ENCODE data around the gene KLHL29. TPM values are rescaled to one million over a fixed set of nuclear protein-coding genes. Genes with fewer than 3 reads are reported as not detected.
A peak's percentile ranks its signal among the peaks of the same experiment; 100 is the strongest.

Gene KLHL29
- polyA plus RNA-seq, 1 of the 3 experiments (the other 2 are of a cell fraction): 4.6 TPM

DNA sequence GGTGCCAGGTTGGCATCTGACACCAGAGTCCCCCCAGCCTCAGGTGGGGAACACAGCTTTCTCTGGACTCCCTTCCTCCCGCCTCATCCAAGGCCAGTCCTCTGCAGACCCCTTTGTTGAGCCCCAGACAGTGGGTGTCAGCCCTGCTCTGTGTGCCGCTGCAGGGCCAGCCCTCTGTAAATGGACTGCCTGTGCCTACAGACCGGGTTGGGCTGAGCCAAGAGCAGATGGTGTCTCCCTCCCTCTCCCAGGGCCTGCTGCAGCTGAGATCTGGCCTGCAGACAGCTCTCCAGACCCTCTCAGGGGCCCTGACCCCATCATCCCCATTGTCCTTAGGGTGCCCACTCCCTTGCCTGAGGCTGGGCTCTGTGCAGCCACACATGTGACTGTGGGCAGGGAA, 160.8 kb downstream of the KLHL29 start:
- TF ChIP-seq, protein P1, sequence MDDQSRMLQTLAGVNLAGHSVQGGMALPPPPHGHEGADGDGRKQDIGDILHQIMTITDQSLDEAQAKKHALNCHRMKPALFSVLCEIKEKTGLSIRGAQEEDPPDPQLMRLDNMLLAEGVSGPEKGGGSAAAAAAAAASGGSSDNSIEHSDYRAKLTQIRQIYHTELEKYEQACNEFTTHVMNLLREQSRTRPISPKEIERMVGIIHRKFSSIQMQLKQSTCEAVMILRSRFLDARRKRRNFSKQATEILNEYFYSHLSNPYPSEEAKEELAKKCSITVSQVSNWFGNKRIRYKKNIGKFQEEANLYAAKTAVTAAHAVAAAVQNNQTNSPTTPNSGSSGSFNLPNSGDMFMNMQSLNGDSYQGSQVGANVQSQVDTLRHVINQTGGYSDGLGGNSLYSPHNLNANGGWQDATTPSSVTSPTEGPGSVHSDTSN (IDR thresholded peaks at IDR 0.05): no peak
- TF ChIP-seq, protein P2, sequence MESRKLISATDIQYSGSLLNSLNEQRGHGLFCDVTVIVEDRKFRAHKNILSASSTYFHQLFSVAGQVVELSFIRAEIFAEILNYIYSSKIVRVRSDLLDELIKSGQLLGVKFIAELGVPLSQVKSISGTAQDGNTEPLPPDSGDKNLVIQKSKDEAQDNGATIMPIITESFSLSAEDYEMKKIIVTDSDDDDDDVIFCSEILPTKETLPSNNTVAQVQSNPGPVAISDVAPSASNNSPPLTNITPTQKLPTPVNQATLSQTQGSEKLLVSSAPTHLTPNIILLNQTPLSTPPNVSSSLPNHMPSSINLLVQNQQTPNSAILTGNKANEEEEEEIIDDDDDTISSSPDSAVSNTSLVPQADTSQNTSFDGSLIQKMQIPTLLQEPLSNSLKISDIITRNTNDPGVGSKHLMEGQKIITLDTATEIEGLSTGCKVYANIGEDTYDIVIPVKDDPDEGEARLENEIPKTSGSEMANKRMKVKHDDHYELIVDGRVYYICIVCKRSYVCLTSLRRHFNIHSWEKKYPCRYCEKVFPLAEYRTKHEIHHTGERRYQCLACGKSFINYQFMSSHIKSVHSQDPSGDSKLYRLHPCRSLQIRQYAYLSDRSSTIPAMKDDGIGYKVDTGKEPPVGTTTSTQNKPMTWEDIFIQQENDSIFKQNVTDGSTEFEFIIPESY (IDR thresholded peaks at IDR 0.05; ENCODE audit: borderline replicate concordance, low read depth): no peak
- TF ChIP-seq CHD2 (IDR thresholded peaks at IDR 0.05; ENCODE audit: low read length, partially characterized antibody) (peak; percentile 78), RCOR1 (IDR thresholded peaks at IDR 0.05; ENCODE audit: low read length) (peak; percentile 41; the same call in 1 of the 2 replicates), SMC3 (IDR thresholded peaks at IDR 0.05; ENCODE audit: low read depth, low read length) (no peak), TCF12 (IDR thresholded peaks at IDR 0.05) (no peak), EP300 (IDR thresholded peaks at IDR 0.05; ENCODE audit: borderline replicate concordance in 1 of 2, low read depth in 1 of 2, low read length in 1 of 2) (peak in 1 of 2 experiments; percentile 75; a peak in 2 of 4 replicates), RAD21 (IDR thresholded peaks at IDR 0.05; ENCODE audit: low read length) (peak; percentile 46), GATA2 (CRISPR knock-in tag; IDR thresholded peaks at IDR 0.05) (peak; percentile 79), FOXM1 (IDR thresholded peaks at IDR 0.05; ENCODE audit: low read depth) (no peak), NRF1 (IDR thresholded peaks at IDR 0.05; ENCODE audit: low read depth, low read length) (no peak), FOXJ3 (CRISPR knock-in tag; IDR thresholded peaks at IDR 0.05) (peak; percentile 73; the same call in 1 of the 2 replicates)
- Histone ChIP-seq H3K9ac (peak overlapping the region; percentile 14), H3K36me3 (replicated peaks in 1 of 2; ENCODE audit: control insufficient read depth in 1 of 2, insufficient read depth in 2 of 2, low read length in 1 of 2) (no peaks in the 10 kb centered on the region), H3K27ac (ENCODE audit: low read depth in 2 of 2, low read length in 1 of 2) (peak overlapping the region; percentile 43 to 92; a peak in 3 of 4 replicates), H3F3A (replicated peaks; ENCODE audit: insufficient read depth) (no peaks in the 10 kb centered on the region), H3K4me2 (peak overlapping the region; percentile 24), H3K27me3 (ENCODE audit: insufficient read depth) (no peaks in the 10 kb centered on the region), H4K20me1 (ENCODE audit: insufficient read depth) (no peaks in the 10 kb centered on the region), H2AFZ (ENCODE audit: low read depth) (no peak overlapping the region), H3K9me2 (no peaks in the 10 kb centered on the region), H3K4me1 (ENCODE audit: control insufficient read depth in 1 of 2, insufficient read depth in 2 of 2, low read depth in 1 of 2, low read length in 1 of 2) (peaks cover 50 to 86% of the 10 kb centered on the region in 2 experiments; a peak in 3 of 4 replicates), H3K9me3 (no peaks in the 10 kb centered on the region), H3K79me2 (ENCODE audit: insufficient read depth) (no peaks in the 10 kb centered on the region), H3K4me3 (ENCODE audit: low read depth in 2 of 2, low read length in 1 of 2) (no peak overlapping the region)
- peak; percentile 88 for DNase-seq
- ChIA-PET CTCF (interaction anchor here (0.6 to 4.2 kb wide), 14 partner anchors 11 to 1418 kb away, joined by 3 to 32 read pairs (median 4); no protein-coding TSS in a partner anchor), POLR2A (interaction anchor here (1.0 to 1.3 kb wide), 2 partner anchors 90 to 142 kb away, joined by 4 read pairs; no protein-coding TSS in a partner anchor)
- 68% methylated on average over 3 of the region's 3 CpGs for WGBS (ENCODE audit: low lambda C conversion rate)

DNA sequence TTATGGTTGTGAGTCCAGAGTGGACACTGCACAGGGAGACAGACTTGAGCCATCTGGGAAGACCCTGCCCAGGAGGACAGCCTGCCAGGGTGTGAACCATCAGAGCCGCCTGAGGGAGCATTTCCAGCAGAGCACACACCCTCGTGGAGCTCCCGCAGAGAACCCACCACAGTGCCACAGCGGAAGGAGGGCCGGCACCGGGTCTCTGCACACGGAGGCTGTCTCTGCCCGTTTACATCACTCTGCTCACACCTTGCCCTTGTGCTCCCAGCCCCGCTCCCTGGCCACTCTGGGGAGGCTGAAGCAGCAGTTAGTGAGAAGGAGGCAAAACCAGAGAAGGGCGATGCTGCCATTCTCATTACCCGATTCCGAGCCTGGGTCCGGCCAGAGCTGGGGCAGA, 161.9 kb downstream of the KLHL29 start:
- peaks cover 45 to 82% of the 10 kb centered on the region in 2 experiments; a peak in 3 of 4 replicates for H3K4me1 ChIP-seq (ENCODE audit: control insufficient read depth in 1 of 2, insufficient read depth in 2 of 2, low read depth in 1 of 2, low read length in 1 of 2)
- no peaks in the 10 kb centered on the region for H3K79me2 ChIP-seq (ENCODE audit: insufficient read depth)
- H3K9me2 ChIP-seq: no peaks in the 10 kb centered on the region
- POLR2A ChIA-PET: no interaction called here
- H3K27me3 ChIP-seq (ENCODE audit: insufficient read depth): no peaks in the 10 kb centered on the region
- no peak overlapping the region for H3K4me2 ChIP-seq
- no peaks in the 10 kb centered on the region for H3K9me3 ChIP-seq
- H4K20me1 ChIP-seq (ENCODE audit: insufficient read depth): no peaks in the 10 kb centered on the region
- no peak overlapping the region for H3K9ac ChIP-seq
- H3K27ac ChIP-seq (ENCODE audit: low read depth in 2 of 2, low read length in 1 of 2): peak overlapping the region in 1 of 2 experiments; percentile 92; a peak in 1 of 4 replicates
- no peak overlapping the region for H3K4me3 ChIP-seq (ENCODE audit: low read depth in 2 of 2, low read length in 1 of 2)
- WGBS (ENCODE audit: low lambda C conversion rate): 86% methylated on average over 13 of the region's 13 CpGs
- H2AFZ ChIP-seq (ENCODE audit: low read depth): no peak overlapping the region
- H3K36me3 ChIP-seq (replicated peaks in 1 of 2; ENCODE audit: control insufficient read depth in 1 of 2, insufficient read depth in 2 of 2, low read length in 1 of 2): no peaks in the 10 kb centered on the region
- CTCF ChIA-PET: interaction anchor here (1.1 to 4.2 kb wide), 7 partner anchors 16 to 196 kb away, joined by 3 to 32 read pairs (median 6); no protein-coding TSS in a partner anchor
- H3F3A ChIP-seq (replicated peaks; ENCODE audit: insufficient read depth): no peaks in the 10 kb centered on the region
- no peak for DNase-seq
- TF ChIP-seq ELF1 (IDR thresholded peaks at IDR 0.05) (no peak), EP300 (IDR thresholded peaks at IDR 0.05; ENCODE audit: borderline replicate concordance in 1 of 2, low read depth in 1 of 2, low read length in 1 of 2) (no peak), EZH2phosphoT487 (IDR thresholded peaks at IDR 0.05; ENCODE audit: borderline replicate concordance, low read depth) (no peak), GABPA (IDR thresholded peaks at IDR 0.05; ENCODE audit: low read depth) (no peak), TAF1 (IDR thresholded peaks at IDR 0.05; ENCODE audit: borderline replicate concordance, low read depth, low read length) (no peak), NRF1 (IDR thresholded peaks at IDR 0.05; ENCODE audit: low read depth, low read length) (no peak)
- TF ChIP-seq, protein P3, sequence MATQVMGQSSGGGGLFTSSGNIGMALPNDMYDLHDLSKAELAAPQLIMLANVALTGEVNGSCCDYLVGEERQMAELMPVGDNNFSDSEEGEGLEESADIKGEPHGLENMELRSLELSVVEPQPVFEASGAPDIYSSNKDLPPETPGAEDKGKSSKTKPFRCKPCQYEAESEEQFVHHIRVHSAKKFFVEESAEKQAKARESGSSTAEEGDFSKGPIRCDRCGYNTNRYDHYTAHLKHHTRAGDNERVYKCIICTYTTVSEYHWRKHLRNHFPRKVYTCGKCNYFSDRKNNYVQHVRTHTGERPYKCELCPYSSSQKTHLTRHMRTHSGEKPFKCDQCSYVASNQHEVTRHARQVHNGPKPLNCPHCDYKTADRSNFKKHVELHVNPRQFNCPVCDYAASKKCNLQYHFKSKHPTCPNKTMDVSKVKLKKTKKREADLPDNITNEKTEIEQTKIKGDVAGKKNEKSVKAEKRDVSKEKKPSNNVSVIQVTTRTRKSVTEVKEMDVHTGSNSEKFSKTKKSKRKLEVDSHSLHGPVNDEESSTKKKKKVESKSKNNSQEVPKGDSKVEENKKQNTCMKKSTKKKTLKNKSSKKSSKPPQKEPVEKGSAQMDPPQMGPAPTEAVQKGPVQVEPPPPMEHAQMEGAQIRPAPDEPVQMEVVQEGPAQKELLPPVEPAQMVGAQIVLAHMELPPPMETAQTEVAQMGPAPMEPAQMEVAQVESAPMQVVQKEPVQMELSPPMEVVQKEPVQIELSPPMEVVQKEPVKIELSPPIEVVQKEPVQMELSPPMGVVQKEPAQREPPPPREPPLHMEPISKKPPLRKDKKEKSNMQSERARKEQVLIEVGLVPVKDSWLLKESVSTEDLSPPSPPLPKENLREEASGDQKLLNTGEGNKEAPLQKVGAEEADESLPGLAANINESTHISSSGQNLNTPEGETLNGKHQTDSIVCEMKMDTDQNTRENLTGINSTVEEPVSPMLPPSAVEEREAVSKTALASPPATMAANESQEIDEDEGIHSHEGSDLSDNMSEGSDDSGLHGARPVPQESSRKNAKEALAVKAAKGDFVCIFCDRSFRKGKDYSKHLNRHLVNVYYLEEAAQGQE (IDR thresholded peaks at IDR 0.05; ENCODE audit: low read depth, low read length): no peak
- TF ChIP-seq, protein P1 (IDR thresholded peaks at IDR 0.05): no peak
- TF ChIP-seq, protein P4, sequence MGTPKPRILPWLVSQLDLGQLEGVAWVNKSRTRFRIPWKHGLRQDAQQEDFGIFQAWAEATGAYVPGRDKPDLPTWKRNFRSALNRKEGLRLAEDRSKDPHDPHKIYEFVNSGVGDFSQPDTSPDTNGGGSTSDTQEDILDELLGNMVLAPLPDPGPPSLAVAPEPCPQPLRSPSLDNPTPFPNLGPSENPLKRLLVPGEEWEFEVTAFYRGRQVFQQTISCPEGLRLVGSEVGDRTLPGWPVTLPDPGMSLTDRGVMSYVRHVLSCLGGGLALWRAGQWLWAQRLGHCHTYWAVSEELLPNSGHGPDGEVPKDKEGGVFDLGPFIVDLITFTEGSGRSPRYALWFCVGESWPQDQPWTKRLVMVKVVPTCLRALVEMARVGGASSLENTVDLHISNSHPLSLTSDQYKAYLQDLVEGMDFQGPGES (IDR thresholded peaks at IDR 0.05; ENCODE audit: low read depth, low read length): no peak

Data from SK-N-SH (cell line).